A673 (cell line): ENCODE results near the gene SPIRE1. TPM values are rescaled to one million over a fixed set of nuclear protein-coding genes. Genes with fewer than 3 reads are reported as not detected.
"Not testable (repeated sequence)": the region's sequence is repeated elsewhere in the genome, so short reads cannot be mapped to it uniquely, and the experiment has no call there.

ENCODE experiments used
- BruUV-seq: library from RNA; stranded (reverse); fragments of 400-500 nt; replicated peaks from 2 replicates; lab custom pipeline; 2021; lab: Mats Ljungman, UMichigan
- CTCF ChIA-PET: fragments of 300-600 bp; sonication (Branson Sonifier 250); formaldehyde crosslinking; loops from one replicate; lab custom pipeline; 2022; ENCODE audit warnings: antibody characterized with exemption; lab: Charles Lee
- POLR2A ChIA-PET: fragments of 300-600 bp; sonication (Branson Sonifier 250); formaldehyde crosslinking; loops from one replicate; lab custom pipeline; 2022; ENCODE audit warnings: antibody characterized with exemption; ENCODE audit not compliant: low non-redundant PET; lab: Charles Lee
- DNase-seq: peaks from one replicate; pipeline ENCODE4 v3.0.0-alpha.2; 2015; ENCODE audit warnings: low spot score
- H3K27ac ChIP-seq: fragments of 200-600 bp; sonication (generic); 2 replicates; pipeline ENCODE4 v1.5.1; 2016; ENCODE audit warnings: mixed run types, low read depth, mild to moderate bottlenecking, mixed read lengths, antibody characterized with exemption, low read length; ENCODE audit not compliant: poor library complexity, severe bottlenecking
- H3K27me3 ChIP-seq: fragments of 200-600 bp; sonication (generic); replicated peaks from 2 replicates; pipeline ENCODE4 v1.6.1; 2017; ENCODE audit warnings: mixed run types, low read depth, mild to moderate bottlenecking, mixed read lengths, antibody characterized with exemption, low read length; ENCODE audit not compliant: insufficient read depth, poor library complexity
- H3K36me3 ChIP-seq: fragments of 200-600 bp; sonication (generic); 2 replicates; pipeline ENCODE4 v1.6.1; 2016; ENCODE audit warnings: mixed run types, mild to moderate bottlenecking, mixed read lengths, antibody characterized with exemption, low read length; ENCODE audit not compliant: insufficient read depth, poor library complexity, severe bottlenecking
- H3K4me1 ChIP-seq: fragments of 200-600 bp; sonication (generic); 2 replicates; pipeline ENCODE4 v1.6.1; 2017; ENCODE audit warnings: mixed run types, mild to moderate bottlenecking, mixed read lengths, antibody characterized with exemption, low read length; ENCODE audit not compliant: insufficient read depth, poor library complexity, severe bottlenecking
- H3K4me3 ChIP-seq: fragments of 200-600 bp; sonication (generic); 2 replicates; pipeline ENCODE4 v1.5.1; 2016; ENCODE audit warnings: low read depth, mixed run types, mild to moderate bottlenecking, mixed read lengths, low read length; ENCODE audit not compliant: poor library complexity, severe bottlenecking
- H3K9me3 ChIP-seq: fragments of 200-600 bp; sonication (generic); 2 replicates; pipeline ENCODE4 v1.6.1; 2016; ENCODE audit warnings: mixed run types, low read depth, mild to moderate bottlenecking, mixed read lengths, antibody characterized with exemption, low read length; ENCODE audit not compliant: poor library complexity, severe bottlenecking
- CTCF ChIP-seq: fragments of 300-800, 200-600 bp; sonication (generic); conservative IDR thresholded peaks from 2 replicates; pipeline ENCODE4 v1.5.1; 2017; ENCODE audit warnings: low read depth, mild to moderate bottlenecking, antibody characterized with exemption, low read length, moderate library complexity, mixed read lengths
- EZH2 ChIP-seq: fragments of 200-600 bp; sonication (generic); IDR thresholded peaks from 2 replicates; pipeline ENCODE4 v1.6.1; 2017; ENCODE audit warnings: borderline replicate concordance, low read depth, mild to moderate bottlenecking, mixed read lengths, antibody characterized with exemption, low read length; ENCODE audit not compliant: poor library complexity, severe bottlenecking
- intact Hi-C: fragments of 100-400 bp; cut with micrococcal nuclease; formaldehyde crosslinking; loops from one replicate; pipeline ENCODE4 v1.10.0; 2022; ENCODE audit not compliant: unreplicated experiment
- total RNA-seq: library from RNA; stranded (reverse); gene quantifications from 2 replicates; pipeline ENCODE4 v1.2.3, GENCODE V29; 2021

SPIRE1 gene
- total RNA-seq, 1 experiment from 2014 or later = 18.1 TPM

GRCh38 chr18:12556946-12557806 lies 100.7 kb downstream of the SPIRE1 start:
- Histone ChIP-seq H3K27me3 (no peaks in the 10 kb centered on the region), H3K36me3 (no peaks in the 10 kb centered on the region), H3K27ac (no peak overlapping the region), H3K4me3 (no peak overlapping the region), H3K9me3 (peaks cover 20% of the 10 kb centered on the region), H3K4me1 (no peaks in the 10 kb centered on the region)
- TF ChIP-seq CTCF (no peak), EZH2 (no peak)
- no peak for DNase-seq
- CTCF ChIA-PET = no interaction called here
- POLR2A ChIA-PET = no interaction called here
- no TSS peak for BruUV-seq
- intact Hi-C loops = no loop called here

- intact Hi-C loops = no loop called here
These were observed 103.0 kb downstream of the SPIRE1 start for GRCh38 chr18:12554796-12555388.

GRCh38 chr18:12552879-12553242 lies 105.0 kb downstream of the SPIRE1 start:
- no peaks in the 10 kb centered on the region for H3K4me1 ChIP-seq
- CTCF ChIA-PET = no interaction called here
- H3K4me3 ChIP-seq = no peak overlapping the region
- TF ChIP-seq EZH2 = no peak
- no peak for TF ChIP-seq CTCF
- H3K36me3 ChIP-seq = no peaks in the 10 kb centered on the region
- no peak for DNase-seq
- BruUV-seq = no TSS peak
- H3K27ac ChIP-seq = no peak overlapping the region
- no peaks in the 10 kb centered on the region for H3K27me3 ChIP-seq
- intact Hi-C loops = no loop called here
- POLR2A ChIA-PET = no interaction called here
- H3K9me3 ChIP-seq = peaks cover 14% of the 10 kb centered on the region

More at GRCh38 chr18:12554796-12555388, 103.0 kb downstream of the SPIRE1 start:
- DNase-seq = no peak
- peaks cover 20% of the 10 kb centered on the region for H3K9me3 ChIP-seq
- CTCF ChIA-PET = no interaction called here
- TF ChIP-seq CTCF (no peak), EZH2 (no peak)
- H3K36me3 ChIP-seq = no peaks in the 10 kb centered on the region
- POLR2A ChIA-PET = no interaction called here
- H3K4me3 ChIP-seq = no peak overlapping the region
- BruUV-seq = no TSS peak
- no peak overlapping the region for H3K27ac ChIP-seq
- H3K4me1 ChIP-seq = no peaks in the 10 kb centered on the region
- no peaks in the 10 kb centered on the region for H3K27me3 ChIP-seq

GRCh38 chr18:12551943-12552878 lies 105.7 kb downstream of the SPIRE1 start:
- CTCF ChIA-PET, POLR2A ChIA-PET, H3K4me1 ChIP-seq, DNase-seq, H3K4me3 ChIP-seq, H3K36me3 ChIP-seq, intact Hi-C loops, H3K27ac ChIP-seq, H3K27me3 ChIP-seq, BruUV-seq: not testable (repeated sequence)
- H3K9me3 ChIP-seq = peaks cover 14% of the 10 kb centered on the region
